Measurements from ENCODE around the gene PALLD.
A peak's percentile ranks its signal among the peaks of the same experiment; 100 is the strongest.

PALLD gene

DNA sequence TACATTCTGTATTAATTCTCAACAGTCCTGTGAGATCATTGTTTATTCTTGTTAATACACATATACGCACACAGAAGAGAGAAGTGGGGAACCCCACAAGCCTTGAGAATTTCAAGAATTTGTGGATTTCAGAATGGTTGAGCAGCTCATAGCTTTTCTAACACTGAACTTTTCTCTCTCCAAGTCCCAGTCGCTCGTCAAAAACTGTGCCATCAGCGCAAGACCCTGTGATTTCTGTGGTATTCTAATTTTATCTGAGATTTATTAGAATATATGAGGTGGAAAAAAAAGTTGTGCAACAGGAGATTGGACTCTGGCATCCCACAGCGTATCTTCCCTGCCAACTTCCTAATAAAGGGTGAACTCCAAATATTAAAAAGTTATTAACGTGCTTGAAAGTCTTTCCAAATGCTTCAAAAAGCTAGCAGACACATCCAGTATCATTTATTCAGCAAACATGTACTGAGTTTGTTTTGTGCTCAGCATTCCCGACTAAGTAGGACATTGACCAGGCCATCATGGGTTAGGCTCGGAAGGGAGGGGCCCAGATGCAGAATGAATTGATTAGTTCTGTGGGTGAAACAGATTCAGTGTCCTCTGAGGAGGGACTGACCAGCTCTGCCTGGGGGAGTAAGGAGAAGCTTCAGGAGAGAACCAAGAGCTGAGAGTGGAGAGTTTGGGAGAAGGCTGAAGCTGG lies 347.6 kb downstream of the PALLD start:
- no peak overlapping the region for H3K4me3 ChIP-seq (ENCODE audit: low read length)
- TF ChIP-seq, protein P1, sequence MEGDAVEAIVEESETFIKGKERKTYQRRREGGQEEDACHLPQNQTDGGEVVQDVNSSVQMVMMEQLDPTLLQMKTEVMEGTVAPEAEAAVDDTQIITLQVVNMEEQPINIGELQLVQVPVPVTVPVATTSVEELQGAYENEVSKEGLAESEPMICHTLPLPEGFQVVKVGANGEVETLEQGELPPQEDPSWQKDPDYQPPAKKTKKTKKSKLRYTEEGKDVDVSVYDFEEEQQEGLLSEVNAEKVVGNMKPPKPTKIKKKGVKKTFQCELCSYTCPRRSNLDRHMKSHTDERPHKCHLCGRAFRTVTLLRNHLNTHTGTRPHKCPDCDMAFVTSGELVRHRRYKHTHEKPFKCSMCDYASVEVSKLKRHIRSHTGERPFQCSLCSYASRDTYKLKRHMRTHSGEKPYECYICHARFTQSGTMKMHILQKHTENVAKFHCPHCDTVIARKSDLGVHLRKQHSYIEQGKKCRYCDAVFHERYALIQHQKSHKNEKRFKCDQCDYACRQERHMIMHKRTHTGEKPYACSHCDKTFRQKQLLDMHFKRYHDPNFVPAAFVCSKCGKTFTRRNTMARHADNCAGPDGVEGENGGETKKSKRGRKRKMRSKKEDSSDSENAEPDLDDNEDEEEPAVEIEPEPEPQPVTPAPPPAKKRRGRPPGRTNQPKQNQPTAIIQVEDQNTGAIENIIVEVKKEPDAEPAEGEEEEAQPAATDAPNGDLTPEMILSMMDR (conservative IDR thresholded peaks at IDR 0.05; ENCODE audit: low read length), result no peak
- DNase-seq (ENCODE audit: low read depth), result peak; percentile 73

GRCh38 chr4:168845897-168846296 lies 349.0 kb downstream of the PALLD start:
- DNase-seq (ENCODE audit: low read depth), result no peak
- no peak overlapping the region for H3K4me3 ChIP-seq (ENCODE audit: low read length)
- TF ChIP-seq, protein P1 (conservative IDR thresholded peaks at IDR 0.05; ENCODE audit: low read length), result no peak

DNA sequence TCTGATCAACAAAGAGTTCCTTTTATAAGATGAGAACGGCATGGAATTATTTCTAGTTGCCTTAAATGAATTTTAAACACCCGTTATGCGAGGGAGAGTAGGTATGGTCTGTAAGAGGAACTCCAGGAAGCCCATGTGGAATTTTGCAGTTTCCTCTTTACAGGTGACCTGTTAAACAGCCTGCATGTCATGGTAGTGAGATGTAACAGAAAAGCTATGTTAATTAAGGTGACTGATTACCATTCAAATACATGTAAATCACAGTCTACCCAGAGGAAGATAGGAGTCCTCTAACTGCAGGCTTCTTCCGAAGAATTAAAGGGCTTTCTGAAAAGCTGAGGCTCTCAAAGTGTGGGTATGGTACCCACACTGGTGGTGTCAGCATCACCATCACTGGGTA lies 349.6 kb downstream of the PALLD start:
- H3K4me3 ChIP-seq (ENCODE audit: low read length), result no peak overlapping the region
- DNase-seq (ENCODE audit: low read depth), result no peak
- TF ChIP-seq, protein P1 (conservative IDR thresholded peaks at IDR 0.05; ENCODE audit: low read length), result no peak

- H3K4me3 ChIP-seq (ENCODE audit: low read length), result peak overlapping the region; percentile 47
- peak; percentile 46 for DNase-seq (ENCODE audit: low read depth)
- TF ChIP-seq, protein P1 (conservative IDR thresholded peaks at IDR 0.05; ENCODE audit: low read length), result no peak
Measured at GRCh38 chr4:168847771-168848502, 351.1 kb downstream of the PALLD start.

DNA sequence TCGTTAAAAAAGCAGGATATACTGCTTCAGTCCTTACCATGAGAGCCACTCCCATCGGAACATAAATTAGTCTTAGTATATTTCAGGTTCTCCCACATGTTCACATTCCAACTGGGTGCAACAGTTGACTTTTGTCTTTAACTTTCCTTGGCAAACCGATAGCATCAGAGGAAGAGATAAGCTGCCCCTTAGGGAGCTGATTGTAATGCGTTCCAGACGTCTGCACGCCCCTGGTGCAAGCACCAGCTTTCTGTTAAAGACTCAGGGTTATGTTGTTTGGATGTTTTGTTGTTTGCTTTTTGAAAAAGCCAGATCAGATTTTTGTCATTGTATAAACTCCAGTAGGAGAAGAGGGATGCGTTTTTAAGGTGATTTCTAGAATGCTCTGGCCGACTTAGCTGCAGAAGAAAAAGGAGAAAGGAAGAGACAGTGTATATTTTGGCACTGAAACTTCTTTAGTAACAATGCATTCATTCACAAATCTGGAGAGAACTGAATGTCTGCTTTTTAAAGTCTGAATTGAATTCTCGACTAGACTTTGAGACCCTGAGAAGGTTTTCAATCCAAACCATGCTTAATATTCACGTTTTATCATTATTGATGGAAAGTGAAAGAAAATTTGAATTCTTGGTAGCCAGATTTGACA lies 352.3 kb downstream of the PALLD start:
- TF ChIP-seq, protein P1 (conservative IDR thresholded peaks at IDR 0.05; ENCODE audit: low read length), result no peak
- DNase-seq (ENCODE audit: low read depth), result no peak
- peak overlapping the region; percentile 11 for H3K4me3 ChIP-seq (ENCODE audit: low read length)

DNA sequence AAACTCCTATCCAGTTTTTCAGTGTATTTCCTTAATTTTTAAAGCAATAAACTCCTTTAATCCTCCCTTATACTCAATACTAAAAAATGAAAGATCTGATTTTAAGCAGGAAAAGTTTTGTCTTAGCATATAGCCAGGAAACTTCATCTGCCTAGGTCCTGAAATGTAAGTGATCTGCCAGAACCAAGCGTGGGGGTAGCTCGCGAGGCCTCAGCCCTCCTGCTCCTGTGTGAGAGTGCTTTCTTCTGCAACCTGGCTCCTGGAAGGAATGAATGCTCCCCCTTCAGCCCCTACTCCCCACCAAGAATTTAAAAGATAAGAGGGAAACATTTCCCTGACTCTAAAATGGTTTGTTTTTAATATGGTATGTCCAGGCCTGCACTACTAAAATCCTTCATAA lies 353.1 kb downstream of the PALLD start:
- no peak overlapping the region for H3K4me3 ChIP-seq (ENCODE audit: low read length)
- TF ChIP-seq, protein P1 (conservative IDR thresholded peaks at IDR 0.05; ENCODE audit: low read length), result no peak
- no peak for DNase-seq (ENCODE audit: low read depth)

Data from AG10803 (cell line).